H1 (cell line): ENCODE data around the gene ACVR1. TPM values are rescaled to one million over a fixed set of nuclear protein-coding genes. Genes with fewer than 3 reads are reported as not detected.

Source experiments
- CTCF ChIA-PET: fragments of 300-600 bp; sonication (Branson Sonifier 250); formaldehyde crosslinking; loops from one replicate; lab custom pipeline; 2021; ENCODE audit not compliant: partially characterized antibody; lab: Charles Lee
- POLR2A ChIA-PET: fragments of 300-600 bp; sonication (Branson Sonifier 250); formaldehyde crosslinking; loops from one replicate; lab custom pipeline; 2021; ENCODE audit warnings: inconsistent platforms; ENCODE audit not compliant: partially characterized antibody; lab: Charles Lee
- DNase-seq, 2 experiments: peaks; one replicate each; pipeline versions ENCODE4 v3.0.0 to v3.0.0-alpha.2; 2010 to 2022; ENCODE audit warnings: low spot score in 2 of 2, low read depth in 1 of 2, mixed read lengths in 1 of 2
- FAIRE-seq: peaks from 2 replicates; lab custom pipeline; 2011; peaks lifted over from hg19 to GRCh38; lab: Jason Lieb, UNC
- H2AFZ ChIP-seq: 2 replicates; pipeline ENCODE4 v1.8.1; 2012; ENCODE audit warnings: low read length, inconsistent platforms
- H2AK5ac ChIP-seq: 2 replicates; pipeline ENCODE4 v1.6.1; 2013; ENCODE audit warnings: low read depth, low read length
- H2BK120ac ChIP-seq: replicated peaks from 2 replicates; pipeline ENCODE3; 2013; ENCODE audit warnings: low read depth, low read length, inconsistent platforms
- H2BK12ac ChIP-seq: 2 replicates; pipeline ENCODE4 v1.6.1; 2013; ENCODE audit warnings: low read depth, low read length
- H2BK15ac ChIP-seq: 2 replicates; pipeline ENCODE4 v1.6.1; 2013; ENCODE audit warnings: low read length
- H2BK20ac ChIP-seq: 2 replicates; pipeline ENCODE4 v1.6.1; 2013; ENCODE audit warnings: low read length
- H2BK5ac ChIP-seq: 2 replicates; pipeline ENCODE4 v1.6.1; 2013; ENCODE audit warnings: low read depth, low read length
- H3K14ac ChIP-seq: 2 replicates; pipeline ENCODE4 v1.6.1; 2013; ENCODE audit warnings: inconsistent platforms; ENCODE audit not compliant: insufficient read length
- H3K18ac ChIP-seq: 2 replicates; pipeline ENCODE4 v1.6.1; 2013; ENCODE audit warnings: low read length; ENCODE audit errors: extremely low read depth
- H3K23ac ChIP-seq: 2 replicates; pipeline ENCODE4 v1.6.1; 2013; ENCODE audit warnings: inconsistent platforms; ENCODE audit not compliant: insufficient read length
- H3K23me2 ChIP-seq: 2 replicates; pipeline ENCODE4 v1.6.1; 2013; ENCODE audit warnings: low read depth, low read length
- H3K27ac ChIP-seq: 2 replicates; pipeline ENCODE4 v1.6.1; 2011; ENCODE audit warnings: low read depth, low read length, inconsistent platforms
- H3K27me3 ChIP-seq, 4 experiments: replicated peaks in 1 of 4; 1 replicate in 1 of 4; 2 replicates in 3 of 4; pipeline versions ENCODE4 v1.6.1 to v1.8.1; 2011 to 2013; ENCODE audit warnings: low read length in 3 of 4, mild to moderate bottlenecking in 3 of 4, inconsistent platforms in 2 of 4, mixed read lengths in 2 of 4, moderate library complexity in 1 of 4; ENCODE audit not compliant: control insufficient read depth in 3 of 4, insufficient read depth in 3 of 4; ENCODE audit errors: extremely low read depth in 1 of 4
- H3K36me3 ChIP-seq, 4 experiments: 2 replicates each; pipeline versions ENCODE4 v1.6.1 to v1.8.1; 2011 to 2013; ENCODE audit warnings: mild to moderate bottlenecking in 4 of 4, low read length in 3 of 4, moderate library complexity in 2 of 4, control low read depth in 1 of 4, inconsistent platforms in 1 of 4; ENCODE audit not compliant: insufficient read depth in 4 of 4, control insufficient read depth in 2 of 4
- H3K4ac ChIP-seq: replicated peaks from 2 replicates; pipeline ENCODE3; 2013; ENCODE audit warnings: low read length, low read depth, mixed read lengths, inconsistent platforms; ENCODE audit not compliant: insufficient read length
- H3K4me1 ChIP-seq, 4 experiments: replicated peaks in 1 of 4; 1 replicate in 1 of 4; 2 replicates in 3 of 4; pipeline versions ENCODE4 v1.6.1 to v1.8.1; 2011 to 2013; ENCODE audit warnings: low read length in 3 of 4, inconsistent platforms in 2 of 4, mixed read lengths in 1 of 4; ENCODE audit not compliant: insufficient read depth in 4 of 4, control insufficient read depth in 3 of 4
- H3K4me2 ChIP-seq, 2 experiments: 2 replicates each; pipeline versions ENCODE4 v1.6.1 to v1.8.1; 2011 to 2013; ENCODE audit warnings: low read depth in 2 of 2, low read length in 2 of 2, control low read depth in 1 of 2, inconsistent platforms in 1 of 2, mild to moderate bottlenecking in 1 of 2; ENCODE audit not compliant: insufficient read depth in 1 of 2
- H3K4me3 ChIP-seq, 4 experiments: fragments of 200-600, 300-600 bp in 1 of 4; sonication (generic), shearing (Covaris generic), sonication (Bioruptor Twin) in 1 of 4; 2 replicates each; pipeline versions ENCODE4 v1.5.1 to v1.8.1; 2011 to 2016; ENCODE audit warnings: low read length in 4 of 4, low read depth in 3 of 4, control low read depth in 2 of 4, inconsistent platforms in 2 of 4, mild to moderate bottlenecking in 2 of 4, mixed read lengths in 1 of 4, moderate library complexity in 1 of 4; ENCODE audit not compliant: insufficient read depth in 2 of 4; ENCODE audit errors: extremely low read depth in 1 of 4
- H3K56ac ChIP-seq: replicated peaks from 2 replicates; pipeline ENCODE3; 2013; ENCODE audit warnings: low read depth, mild to moderate bottlenecking, mixed read lengths, low read length, inconsistent platforms; ENCODE audit not compliant: insufficient read length
- H3K79me1 ChIP-seq: 2 replicates; pipeline ENCODE4 v1.6.1; 2013; ENCODE audit warnings: low read depth, low read length, control low read depth
- H3K79me2 ChIP-seq, 2 experiments: 2 replicates each; pipeline versions ENCODE4 v1.6.1 to v1.8.1; 2012 to 2013; ENCODE audit warnings: low read length in 2 of 2, mild to moderate bottlenecking in 2 of 2, inconsistent platforms in 1 of 2; ENCODE audit not compliant: insufficient read depth in 2 of 2, control insufficient read depth in 1 of 2
- H3K9ac ChIP-seq, 4 experiments: replicated peaks in 1 of 4; 1 replicate in 1 of 4; 2 replicates in 3 of 4; pipeline versions ENCODE4 v1.6.1 to v1.8.1; 2011 to 2013; ENCODE audit warnings: low read depth in 3 of 4, low read length in 3 of 4, control low read depth in 2 of 4, mild to moderate bottlenecking in 2 of 4, moderate library complexity in 2 of 4, inconsistent platforms in 1 of 4; ENCODE audit errors: extremely low read depth in 1 of 4
- H3K9me3 ChIP-seq, 2 experiments: 2 replicates each; pipeline versions ENCODE4 v1.6.1 to v1.8.1; 2012 to 2013; ENCODE audit warnings: mild to moderate bottlenecking in 2 of 2, moderate library complexity in 2 of 2, control low read depth in 1 of 2, inconsistent platforms in 1 of 2, low read depth in 1 of 2, low read length in 1 of 2, mixed read lengths in 1 of 2; ENCODE audit not compliant: insufficient read depth in 2 of 2
- H4K20me1 ChIP-seq, 2 experiments: replicated peaks in 1 of 2; 2 replicates each; pipeline versions ENCODE3 to v1.8.1; 2011 to 2013; ENCODE audit warnings: inconsistent platforms in 2 of 2, low read length in 2 of 2, mild to moderate bottlenecking in 1 of 2; ENCODE audit not compliant: insufficient read depth in 2 of 2, control insufficient read depth in 1 of 2
- H4K5ac ChIP-seq: 2 replicates; pipeline ENCODE4 v1.6.1; 2013; ENCODE audit warnings: low read length, low read depth, mixed read lengths, inconsistent platforms; ENCODE audit not compliant: insufficient read length
- H4K8ac ChIP-seq: 2 replicates; pipeline ENCODE4 v1.8.0; 2013; ENCODE audit warnings: mild to moderate bottlenecking, moderate library complexity, low read length, inconsistent platforms; ENCODE audit not compliant: insufficient read depth; ENCODE audit errors: extremely low read depth
- H4K91ac ChIP-seq: replicated peaks from 2 replicates; pipeline ENCODE3; 2013; ENCODE audit warnings: low read length, mixed read lengths, inconsistent platforms; ENCODE audit not compliant: insufficient read length
- JUND ChIP-seq: IDR thresholded peaks from 2 replicates; pipeline ENCODE4 v1.6.1; 2011; ENCODE audit warnings: mild to moderate bottlenecking, improper control_type of control experiment, low read length
- SUZ12 ChIP-seq: fragments of 200-600 bp; sonication (generic); IDR thresholded peaks from 2 replicates; pipeline ENCODE4 v1.6.1; 2012; ENCODE audit warnings: mild to moderate bottlenecking, inconsistent platforms, low read length, moderate library complexity, mixed read lengths
- TAF7 ChIP-seq: optimal IDR thresholded peaks from 2 replicates; pipeline ENCODE3; 2011; ENCODE audit warnings: low read depth, mild to moderate bottlenecking, inconsistent platforms, low read length, moderate library complexity, borderline replicate concordance
- polyA plus RNA-seq, 7 experiments: library from polyadenylated mRNA; depleted of rRNA in 3 of 7; stranded (reverse) in 5 of 7; unstranded in 2 of 7; fragments of >200 nt in 5 of 7; fragments of 200-250 nt in 2 of 7; gene quantifications; 1 replicate in 5 of 7; 2 replicates in 1 of 7; 4 replicates in 1 of 7; pipeline versions ENCODE4 v1.2.1 to v1.2.3, GENCODE V29; 2011 to 2013; ENCODE audit warnings: missing spikeins in 2 of 7, mixed read lengths in 2 of 7
- total RNA-seq: library from RNA; stranded (reverse); fragmentation: NEBNext Ultra II Directional; extraction: Animal tissue kit (Norgen Biotek cat#: 25700); gene quantifications from 2 replicates; pipeline ENCODE4 v1.2.1, GENCODE V29; 2021

The ACVR1 gene
- total and polyA plus RNA-seq, 2 of the 8 experiments (the other 6 are each of a cell fraction or from before 2014, with no cell fraction given): 8.5 to 17.7 TPM

DNA sequence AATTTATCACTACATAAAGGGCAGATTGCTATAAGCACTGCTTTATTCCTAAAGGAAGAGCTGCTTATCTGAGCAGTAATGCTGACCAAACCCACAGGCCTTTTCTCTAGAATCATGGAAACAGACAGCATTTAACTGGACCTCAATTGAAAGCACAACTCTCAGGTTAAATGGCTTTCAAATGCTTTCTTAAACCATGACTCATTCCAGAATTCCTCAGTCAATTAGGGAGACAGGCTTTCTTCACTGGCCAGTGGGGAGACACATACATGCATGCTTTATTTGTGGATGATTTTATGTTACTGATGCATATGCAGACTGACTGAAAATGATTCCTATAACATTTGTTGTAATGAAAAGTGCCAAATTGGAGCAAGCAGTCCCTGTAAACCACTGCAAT is 114.6 kb downstream of the ACVR1 start:
- Histone ChIP-seq H4K8ac (no peak overlapping the region), H3K18ac (no peak overlapping the region), H2BK5ac (no peak overlapping the region), H3K23me2 (no peaks in the 10 kb centered on the region; the same call in 1 of the 2 replicates), H3K36me3 (peaks cover 5 to 13% (median 6%) of the 10 kb centered on the region in 4 experiments; a peak in 4 of 8 replicates), H3K79me1 (no peaks in the 10 kb centered on the region), H3K27ac (no peak overlapping the region), H4K20me1 (no peaks in the 10 kb centered on the region), H3K4me3 (no peak overlapping the region), H4K5ac (no peak overlapping the region), H3K4me1 (peaks cover 0 to 3% (median 1%) of the 10 kb centered on the region in 4 experiments; a peak in 4 of 7 replicates), H3K9me3 (no peaks in the 10 kb centered on the region), H3K56ac (no peak overlapping the region), H3K23ac (no peak overlapping the region), H3K4me2 (no peak overlapping the region), H3K79me2 (no peaks in the 10 kb centered on the region), H4K91ac (no peak overlapping the region), H2AK5ac (no peak overlapping the region), H2BK120ac (no peak overlapping the region), H2BK12ac (no peak overlapping the region), H3K27me3 (no peaks in the 10 kb centered on the region), H3K9ac (no peak overlapping the region), H2BK20ac (peak overlapping the region; percentile 68; the same call in 1 of the 2 replicates), H2BK15ac (no peak overlapping the region), H3K14ac (no peak overlapping the region), H2AFZ (no peak overlapping the region), H3K4ac (no peak overlapping the region)
- TF ChIP-seq JUND: peak; percentile 85
- TF ChIP-seq TAF7: no peak
- TF ChIP-seq SUZ12: no peak
- FAIRE-seq (no peak), DNase-seq (no peak)
- CTCF ChIA-PET: interaction anchor here (0.7 to 2.6 kb wide), 4 partner anchors 10 to 257 kb away, joined by 3 to 18 read pairs (median 3); no protein-coding TSS in a partner anchor
- POLR2A ChIA-PET: no interaction called here
